Transverse colon (tissue), 4 donors: Measurements from ENCODE around the gene PHF3. TPM values are rescaled to one million over a fixed set of nuclear protein-coding genes. Genes with fewer than 3 reads are reported as not detected.

Experiments
- DNase-seq: peaks from one replicate; pipeline ENCODE4 v3.0.0-alpha.2; 2019
- H3K27ac ChIP-seq, 4 donors: fragments of 200-600 bp; sonication (generic); 2 replicates each; pipeline ENCODE4 v1.5.1; 2016 to 2018; ENCODE audit warnings: inconsistent platforms in 4 of 4
- H3K27me3 ChIP-seq: fragments of 200-600 bp; sonication (generic); 2 replicates; pipeline ENCODE4 v1.5.1; 2017; ENCODE audit warnings: inconsistent platforms
- H3K36me3 ChIP-seq, 4 donors: fragments of 200-600 bp; sonication (generic); 2 replicates each; pipeline ENCODE4 v1.5.1; 2017 to 2019; ENCODE audit warnings: inconsistent platforms in 4 of 4
- H3K4me1 ChIP-seq, 4 donors: fragments of 200-600 bp; sonication (generic); 2 replicates each; pipeline ENCODE4 v1.5.1; 2017 to 2020; ENCODE audit warnings: inconsistent platforms in 4 of 4
- H3K4me3 ChIP-seq, 4 donors: fragments of 200-600 bp; sonication (generic); 1 replicate in 1 of 4; 2 replicates in 3 of 4; pipeline versions ENCODE4 v1.5.1 to v1.6.1; 2017 to 2019; ENCODE audit warnings: inconsistent platforms in 4 of 4
- H3K9me3 ChIP-seq, 2 donors: fragments of 200-600 bp; sonication (generic); 2 replicates each; pipeline ENCODE4 v1.5.1; 2017 to 2019; ENCODE audit warnings: inconsistent platforms in 2 of 2
- CTCF ChIP-seq, 5 experiments: fragments of 200-600 bp in 3 of 5; fragments of 450-650 bp in 2 of 5; sonication (generic) in 3 of 5; IDR thresholded peaks; 1 replicate in 2 of 5; 2 replicates in 3 of 5; pipeline ENCODE4 v1.5.1; 2016 to 2017; ENCODE audit warnings: antibody characterized with exemption in 5 of 5, inconsistent platforms in 3 of 5, mild to moderate bottlenecking in 2 of 5, moderate library complexity in 1 of 5
- EP300 ChIP-seq: sonication (generic); formaldehyde crosslinking; IDR thresholded peaks from one replicate; pipeline ENCODE4 v1.6.1; 2017; ENCODE audit warnings: antibody characterized with exemption, low read depth
- POLR2A ChIP-seq: fragments of 450-650 bp; IDR thresholded peaks from one replicate; pipeline ENCODE4 v1.6.1; 2016; ENCODE audit warnings: antibody characterized with exemption, mild to moderate bottlenecking, moderate library complexity
- POLR2AphosphoS5 ChIP-seq, 3 donors: sonication (generic); formaldehyde crosslinking; IDR thresholded peaks; one replicate each; pipeline ENCODE4 v1.6.1; 2016; ENCODE audit warnings: antibody characterized with exemption in 3 of 3
- WGBS, 2 donors: methylation state at CpG; one replicate each; pipeline ENCODE4 v1.1.5; 2018; ENCODE audit warnings: low coverage in 1 of 2; 5-methylcytosine and 5-hydroxymethylcytosine counted together
- in situ Hi-C, 4 donors: fragments of 200-750 bp; cut with MboI; loops; one replicate each; pipeline versions ENCODE4 v1.15.0 to v1.15.1; 2017; ENCODE audit warnings: low sequenced_read_pairs in 3 of 4, low pct_ligation_motif_present in 1 of 4, low pct_unique_long_range_greater_than_20kb in 1 of 4
- intact Hi-C: fragments of 100-400 bp; cut with DNase I; formaldehyde crosslinking; loops from one replicate; pipeline ENCODE4 v1.15.1; 2023; ENCODE audit warnings: low total_unique reads
- total RNA-seq, 4 donors: library from RNA; depleted of rRNA; stranded (reverse); fragments of >200 nt; gene quantifications; one replicate each; pipeline ENCODE4 v1.1.0, GENCODE V29; 2016

The PHF3 gene
- total RNA-seq, 4 donors from 2014 or later: 49.4 to 94.8 (median 68.9) TPM

DNA sequence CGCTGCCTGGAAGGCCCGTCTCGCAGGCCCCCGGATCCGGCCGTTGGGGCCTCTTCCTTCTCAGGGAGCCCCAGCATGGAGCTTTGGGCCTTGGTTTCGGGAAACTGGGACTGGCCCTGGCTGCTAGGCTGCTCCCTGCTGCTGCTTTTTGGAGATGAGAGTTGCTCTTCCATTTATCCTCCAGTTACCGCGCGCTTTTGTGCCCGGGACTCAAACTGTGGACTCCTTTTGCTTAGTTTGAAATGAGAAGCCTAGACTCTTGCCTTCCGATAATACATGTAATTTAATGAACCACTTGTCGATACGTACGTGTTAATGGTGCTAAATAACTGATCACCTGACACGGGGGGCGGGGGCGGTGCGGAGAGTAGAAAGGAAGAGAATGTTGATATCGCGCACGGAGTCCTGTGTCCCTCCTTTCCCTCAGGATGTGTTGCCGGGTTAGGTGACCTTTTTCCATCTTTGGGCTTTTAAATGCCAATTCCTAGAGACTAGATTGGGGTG lies 968 bp downstream of the PHF3 start:
- Histone ChIP-seq H3K36me3 (no peaks in the 10 kb centered on the region), H3K27ac (peak overlapping the region; percentile 93 to 100 (median 98)), H3K4me1 (peaks cover 31 to 53% (median 40%) of the 10 kb centered on the region in 4 donors), H3K9me3 (no peaks in the 10 kb centered on the region), H3K4me3 (peak overlapping the region; percentile 49 to 97 (median 88)), H3K27me3 (no peaks in the 10 kb centered on the region)
- DNase-seq: peak; percentile 67
- in situ Hi-C loops (no loop called here), intact Hi-C loops (no loop called here)
- TF ChIP-seq POLR2A (no peak), POLR2AphosphoS5 (IDR thresholded peaks at IDR 0.05) (no peak), CTCF (IDR thresholded peaks at IDR 0.05) (no peak), EP300 (no peak)
- WGBS, 2 donors: 0% methylated on average over 6 to 22 of the region's 23 CpGs

DNA sequence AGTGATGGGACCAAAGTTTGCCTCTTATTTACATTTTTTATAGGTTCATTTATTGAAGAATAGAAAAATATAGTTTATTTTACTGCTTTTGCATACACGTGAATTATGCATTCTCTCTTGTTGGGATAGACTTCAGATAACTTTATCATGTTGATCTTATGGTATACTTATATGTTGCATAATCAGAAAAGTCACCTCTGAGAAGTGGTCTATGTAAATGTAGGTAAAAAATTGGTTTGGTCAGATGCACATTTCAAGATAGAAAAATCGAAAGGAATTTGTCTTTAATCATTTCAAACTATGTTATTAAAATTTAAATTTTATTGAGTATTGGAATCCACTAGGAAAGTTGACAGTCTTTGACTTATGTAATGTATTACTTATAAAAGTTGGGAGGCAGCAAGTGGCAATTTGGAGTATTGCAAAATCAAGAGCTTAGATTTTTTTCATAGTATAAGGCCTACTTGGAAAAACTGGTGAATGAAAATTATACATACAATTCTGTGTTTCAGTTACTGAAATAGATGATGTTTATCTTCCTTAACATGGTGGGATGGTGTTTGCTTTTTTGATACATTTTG lies 2.4 kb downstream of the PHF3 start:
- TF ChIP-seq POLR2A (no peak), POLR2AphosphoS5 (IDR thresholded peaks at IDR 0.05) (no peak), CTCF (IDR thresholded peaks at IDR 0.05) (peak in 1 of 5 experiments; percentile 13)
- Histone ChIP-seq H3K36me3 (no peaks in the 10 kb centered on the region), H3K9me3 (no peaks in the 10 kb centered on the region), H3K4me3 (peak overlapping the region in 2 of 4 donors; percentile 80 to 95), H3K27ac (peak overlapping the region in 1 of 4 donors; percentile 98), H3K27me3 (no peaks in the 10 kb centered on the region), H3K4me1 (peaks cover 31 to 57% (median 40%) of the 10 kb centered on the region in 4 donors)
- DNase-seq: no peak
- intact Hi-C loops: no loop called here
- WGBS, 2 donors: 19 to 35% methylated on average over 2 of the region's 2 CpGs
- in situ Hi-C loops: no loop called here

DNA sequence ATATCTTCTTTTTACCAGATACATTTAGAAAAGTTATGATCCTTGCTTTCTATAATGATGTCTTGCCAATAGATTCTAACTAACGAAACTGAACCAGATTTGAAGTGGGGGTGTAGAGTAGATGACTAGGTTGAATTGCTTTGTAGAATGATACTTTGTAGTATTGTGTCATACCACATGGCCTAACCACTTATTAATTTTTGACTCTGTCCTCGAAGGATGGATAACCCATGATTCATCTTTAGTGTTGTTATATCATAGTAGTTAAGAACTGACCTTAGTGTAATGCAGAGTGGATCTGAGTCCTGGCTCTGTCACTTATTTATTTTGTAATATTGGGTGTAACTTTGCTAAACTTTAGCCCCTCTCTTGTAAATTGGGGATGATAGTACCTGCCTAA lies 4.5 kb downstream of the PHF3 start:
- H3K27ac ChIP-seq: no peak overlapping the region
- H3K9me3 ChIP-seq: no peaks in the 10 kb centered on the region
- in situ Hi-C loops: no loop called here
- no peaks in the 10 kb centered on the region for H3K36me3 ChIP-seq
- H3K4me3 ChIP-seq: no peak overlapping the region
- DNase-seq: no peak
- no peaks in the 10 kb centered on the region for H3K27me3 ChIP-seq
- peaks cover 30 to 70% (median 44%) of the 10 kb centered on the region in 4 donors for H3K4me1 ChIP-seq
- 37 to 47% methylated on average over 2 of the region's 2 CpGs for WGBS, 2 donors
- TF ChIP-seq POLR2A: no peak
- peak in 1 of 3 donors; percentile 7 for TF ChIP-seq POLR2AphosphoS5 (IDR thresholded peaks at IDR 0.05)
- intact Hi-C loops: no loop called here

- WGBS, 2 donors: 0 to 23% methylated on average over 1 of the region's 1 CpG
- no peak overlapping the region for H3K27ac ChIP-seq
- H3K36me3 ChIP-seq: no peaks in the 10 kb centered on the region
- no peak for DNase-seq
- no peak for TF ChIP-seq CTCF (IDR thresholded peaks at IDR 0.05)
- no peak for TF ChIP-seq POLR2A
- TF ChIP-seq EP300: no peak
- TF ChIP-seq POLR2AphosphoS5 (IDR thresholded peaks at IDR 0.05): no peak
- peaks cover 13 to 68% (median 35%) of the 10 kb centered on the region in 4 donors for H3K4me1 ChIP-seq
- H3K27me3 ChIP-seq: no peaks in the 10 kb centered on the region
- intact Hi-C loops (no loop called here), in situ Hi-C loops (no loop called here)
- no peak overlapping the region for H3K4me3 ChIP-seq
- no peaks in the 10 kb centered on the region for H3K9me3 ChIP-seq
Observed at GRCh38 chr6:63643862-63644261, 8.3 kb downstream of the PHF3 start.
